ENCODE measurements around the gene TSPAN8.
"Not testable (repeated sequence)": the region's sequence is repeated elsewhere in the genome, so short reads cannot be mapped to it uniquely, and the experiment has no call there.

The TSPAN8 gene

DNA sequence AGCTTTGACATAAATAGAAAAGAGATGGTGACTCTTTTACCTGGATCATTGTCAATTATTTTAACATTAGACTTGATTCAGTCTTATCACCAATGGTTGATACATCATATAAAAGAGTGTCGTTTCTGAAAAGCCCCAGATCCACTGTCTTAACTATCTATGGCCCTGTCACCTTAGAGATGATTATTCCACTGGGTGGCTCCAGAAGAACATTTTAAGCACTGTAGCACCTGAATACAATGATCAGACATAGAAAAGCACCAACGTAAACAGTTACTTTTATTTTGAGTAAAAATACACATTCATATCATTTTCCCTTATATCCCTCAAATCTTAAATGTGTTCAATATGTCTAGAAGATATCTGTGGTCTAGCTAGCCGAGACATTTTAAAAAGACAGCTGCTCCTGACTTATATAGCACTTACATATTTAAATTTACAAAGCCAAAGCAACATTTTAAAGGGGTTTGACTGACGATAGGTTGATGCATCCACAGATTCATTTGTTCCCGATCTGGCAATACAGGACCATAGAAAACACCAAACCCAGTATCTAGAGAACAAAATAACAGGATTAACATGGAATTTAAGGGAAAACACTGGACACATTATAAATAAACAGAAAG lies 32.9 kb downstream of the TSPAN8 start:
- no peak for DNase-seq

DNA sequence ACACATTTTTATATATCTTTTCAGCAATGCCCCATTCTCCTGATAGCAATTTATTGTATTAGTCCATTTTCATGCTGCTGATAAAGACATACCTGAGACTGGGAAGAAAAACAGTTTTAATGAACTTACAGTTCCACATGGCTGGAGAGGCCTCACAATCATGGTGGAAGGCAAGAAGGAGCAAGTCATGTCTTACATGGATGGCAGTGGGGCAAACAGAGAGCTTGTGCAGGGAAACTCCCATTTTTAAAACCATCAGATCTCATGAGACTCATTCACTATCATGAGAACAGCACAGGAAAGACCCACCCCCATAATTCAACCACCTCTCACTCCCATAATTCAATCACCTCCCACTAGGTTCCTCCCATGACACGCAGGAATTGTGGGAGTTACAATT lies 44.7 kb downstream of the TSPAN8 start:
- not testable (repeated sequence) for DNase-seq

DNA sequence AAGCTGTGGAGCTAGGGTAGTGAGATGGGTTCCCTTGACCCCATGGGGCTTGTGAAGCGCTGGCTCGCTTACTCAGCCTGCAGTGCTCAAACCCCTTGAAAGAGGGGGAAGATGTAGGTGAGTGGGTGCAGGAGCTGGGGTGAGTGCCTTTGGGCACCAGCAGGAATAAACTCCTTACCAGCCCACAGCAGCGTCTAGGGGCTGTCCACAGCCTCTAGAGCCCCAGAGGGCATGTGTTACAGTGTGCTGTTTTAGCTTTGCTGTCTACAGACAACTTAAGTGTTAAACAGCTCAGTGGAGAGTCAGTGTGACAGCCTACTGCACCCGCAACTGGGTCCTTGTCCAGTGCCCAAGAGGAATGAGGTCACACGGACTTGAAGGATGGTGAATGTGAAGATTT lies 48.0 kb downstream of the TSPAN8 start:
- DNase-seq, result no peak

DNA sequence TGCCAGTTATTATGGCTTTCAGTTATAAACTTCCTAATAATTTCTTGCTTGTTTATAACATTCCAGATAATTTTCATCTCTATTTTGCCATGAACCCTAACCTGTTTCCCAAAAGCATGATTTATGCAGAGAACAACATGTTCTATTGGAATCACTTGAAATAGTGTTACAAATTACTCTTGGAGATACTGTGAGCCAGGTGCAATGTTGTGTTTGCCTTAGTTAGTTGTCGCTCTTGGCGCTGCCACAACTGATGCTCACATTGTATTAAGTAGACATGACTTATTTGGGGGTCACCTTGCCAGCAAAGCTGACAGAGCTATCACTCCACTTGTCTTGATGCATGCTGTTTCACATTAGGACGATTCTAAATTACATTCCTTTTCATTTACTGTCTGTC lies 49.4 kb downstream of the TSPAN8 start:
- DNase-seq, result no peak

DNA sequence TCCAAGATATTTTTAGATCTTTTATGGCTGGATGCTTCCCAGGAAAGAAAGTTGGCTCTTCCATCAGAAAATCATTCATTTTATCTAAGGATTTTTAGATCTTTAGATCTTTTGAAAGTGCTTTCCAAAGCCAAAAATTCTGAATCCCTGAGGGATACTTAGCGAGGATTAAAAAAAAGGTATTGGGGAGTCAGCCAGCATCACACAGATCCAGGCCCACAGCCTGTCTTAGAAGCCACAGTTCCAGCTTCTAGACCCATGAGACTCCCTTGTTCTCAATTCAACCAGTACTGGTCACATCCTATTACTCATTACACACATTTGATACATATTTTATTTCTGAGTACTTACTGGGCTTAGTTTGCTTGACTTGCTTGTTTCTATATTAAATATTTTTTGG lies 49.9 kb downstream of the TSPAN8 start:
- no peak for DNase-seq

DNA sequence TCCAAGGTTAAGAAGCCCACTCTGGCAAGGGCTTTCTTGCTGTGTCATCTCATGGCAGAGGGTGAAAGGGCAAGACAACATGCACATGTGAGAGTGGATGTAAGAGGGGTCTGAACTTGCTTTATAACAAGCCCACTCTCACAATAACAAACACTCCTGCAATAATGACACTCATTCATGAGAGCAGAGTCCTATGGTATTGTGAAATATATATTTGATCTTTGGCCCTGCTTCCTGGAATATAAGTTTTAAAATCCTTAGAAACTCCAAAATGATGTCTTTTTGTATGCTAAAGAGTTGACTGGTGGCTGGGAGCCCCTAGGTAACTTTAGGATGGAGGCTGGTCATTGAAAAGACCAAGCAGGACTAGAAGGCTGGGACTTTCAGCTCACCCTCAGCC lies 51.8 kb downstream of the TSPAN8 start:
- DNase-seq, result no peak

DNA sequence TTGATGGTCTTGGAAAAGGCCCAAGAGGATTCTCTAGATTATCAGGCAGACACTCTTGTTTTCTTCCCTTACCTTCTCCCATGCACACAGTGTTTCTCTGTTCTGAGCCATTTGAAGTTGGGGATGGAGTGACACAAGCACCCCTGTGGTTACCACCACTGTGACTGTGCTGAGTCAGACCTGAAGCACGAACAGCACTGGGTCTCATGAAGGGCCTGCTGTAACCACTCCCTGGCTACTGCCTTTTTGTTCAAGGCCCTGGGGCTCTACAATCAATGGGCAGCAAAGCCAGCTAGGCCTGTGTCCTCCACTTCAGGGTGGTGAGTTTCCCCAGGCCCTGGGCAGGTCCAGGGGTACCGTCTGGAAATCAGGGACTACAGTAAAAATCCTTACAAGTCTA lies 65.5 kb downstream of the TSPAN8 start:
- no peak for DNase-seq

DNA sequence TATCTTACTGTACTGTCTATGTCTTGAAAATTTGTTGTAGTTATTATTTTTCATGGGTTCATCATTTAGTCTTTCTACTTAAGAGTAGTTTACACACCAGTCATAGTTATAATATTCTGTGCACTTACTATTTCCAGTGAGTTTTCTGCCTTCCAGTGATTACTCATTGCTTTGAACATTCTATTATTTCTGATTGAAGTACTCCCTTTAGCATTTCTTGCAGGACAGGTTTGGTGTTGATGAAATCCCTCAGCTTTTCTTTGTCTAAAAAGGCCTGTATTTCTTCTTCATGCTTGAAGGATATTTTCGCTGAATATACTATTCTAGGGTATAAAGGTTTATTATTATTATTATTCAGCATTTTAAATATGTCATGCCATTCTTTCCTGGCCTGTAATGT lies 66.8 kb downstream of the TSPAN8 start:
- no peak for DNase-seq

DNA sequence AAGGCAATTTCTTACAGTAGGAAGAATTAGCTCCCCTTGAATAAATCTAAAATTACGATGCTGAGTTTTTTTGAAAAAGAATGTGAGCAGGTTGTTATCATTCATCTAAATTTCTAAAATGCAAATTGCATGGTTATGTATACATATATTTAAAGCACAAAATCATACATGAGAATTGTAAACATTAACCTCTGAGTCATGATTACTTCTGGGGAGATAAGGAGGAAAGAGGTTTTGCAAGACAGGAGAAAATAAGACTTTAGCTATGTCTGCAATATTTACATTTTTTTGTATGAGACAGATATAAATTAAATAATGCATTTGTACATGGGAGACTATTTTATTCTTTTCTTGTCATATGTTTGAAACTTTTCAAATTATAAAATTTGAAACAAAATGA lies 72.2 kb downstream of the TSPAN8 start:
- no peak for DNase-seq

DNA sequence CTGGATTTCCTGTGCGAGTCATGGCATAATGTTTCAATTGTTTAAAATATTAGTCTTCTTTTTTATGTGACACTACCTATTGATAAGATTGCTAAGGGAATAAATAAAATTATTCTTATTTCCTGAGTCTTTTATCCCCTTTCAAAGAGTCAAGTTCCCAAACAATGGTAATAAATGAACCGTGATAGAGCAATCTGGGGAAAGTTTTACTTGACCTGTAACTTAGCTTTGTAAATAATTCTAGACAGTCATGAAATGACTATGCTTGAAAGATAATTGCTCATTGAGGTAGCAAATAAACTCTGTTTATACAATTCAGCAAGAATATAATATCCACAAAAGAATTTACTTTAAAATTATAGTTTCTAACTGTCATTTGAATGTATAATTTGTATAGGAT lies 82.1 kb downstream of the TSPAN8 start:
- no peak for DNase-seq
